ENCODE results near the gene FAM174B.
A peak's percentile ranks its signal among the peaks of the same experiment; 100 is the strongest.

Gene FAM174B

GRCh38 chr15:92664178-92664900, 8.8 kb upstream of the FAM174B start:
- no peak overlapping the region for H3K27ac ChIP-seq (ENCODE audit: low read length)

GRCh38 chr15:92663250-92663951, 7.8 kb upstream of the FAM174B start:
- no peak overlapping the region for H3K27ac ChIP-seq (ENCODE audit: low read length)
- no peaks in the 10 kb centered on the region for H3K36me3 ChIP-seq (ENCODE audit: insufficient read depth, low read depth, low read length)
- H3K27me3 ChIP-seq (ENCODE audit: insufficient read depth, low read length): peaks cover 14% of the 10 kb centered on the region; the same call in 1 of the 2 replicates
- no peak overlapping the region for H3K4me3 ChIP-seq (ENCODE audit: low read length)
- H3K4me1 ChIP-seq (ENCODE audit: insufficient read depth, low read length): peaks cover 15% of the 10 kb centered on the region; the same call in 1 of the 2 replicates
- no peak overlapping the region for H3K9ac ChIP-seq (ENCODE audit: low read depth, low read length)
- no peaks in the 10 kb centered on the region for H3K9me3 ChIP-seq (ENCODE audit: insufficient read depth, low read depth, low read length)

More at GRCh38 chr15:92664178-92664900, 8.8 kb upstream of the FAM174B start:
- Histone ChIP-seq H3K9me3 (ENCODE audit: insufficient read depth, low read depth, low read length) (no peaks in the 10 kb centered on the region), H3K36me3 (ENCODE audit: insufficient read depth, low read depth, low read length) (no peaks in the 10 kb centered on the region), H3K4me1 (ENCODE audit: insufficient read depth, low read length) (peaks cover 16% of the 10 kb centered on the region; the same call in 1 of the 2 replicates), H3K4me3 (ENCODE audit: low read length) (no peak overlapping the region), H3K27me3 (ENCODE audit: insufficient read depth, low read length) (peaks cover 24% of the 10 kb centered on the region; the same call in 1 of the 2 replicates), H3K9ac (ENCODE audit: low read depth, low read length) (no peak overlapping the region)

GRCh38 chr15:92662762-92663161, 7.2 kb upstream of the FAM174B start:
- H3K36me3 ChIP-seq (ENCODE audit: insufficient read depth, low read depth, low read length): no peaks in the 10 kb centered on the region
- no peak overlapping the region for H3K9ac ChIP-seq (ENCODE audit: low read depth, low read length)
- H3K27ac ChIP-seq (ENCODE audit: low read length): no peak overlapping the region
- H3K27me3 ChIP-seq (ENCODE audit: insufficient read depth, low read length): peaks cover 10% of the 10 kb centered on the region; the same call in 1 of the 2 replicates
- H3K4me3 ChIP-seq (ENCODE audit: low read length): no peak overlapping the region
- peaks cover 15% of the 10 kb centered on the region; the same call in 1 of the 2 replicates for H3K4me1 ChIP-seq (ENCODE audit: insufficient read depth, low read length)
- no peaks in the 10 kb centered on the region for H3K9me3 ChIP-seq (ENCODE audit: insufficient read depth, low read depth, low read length)

DNA sequence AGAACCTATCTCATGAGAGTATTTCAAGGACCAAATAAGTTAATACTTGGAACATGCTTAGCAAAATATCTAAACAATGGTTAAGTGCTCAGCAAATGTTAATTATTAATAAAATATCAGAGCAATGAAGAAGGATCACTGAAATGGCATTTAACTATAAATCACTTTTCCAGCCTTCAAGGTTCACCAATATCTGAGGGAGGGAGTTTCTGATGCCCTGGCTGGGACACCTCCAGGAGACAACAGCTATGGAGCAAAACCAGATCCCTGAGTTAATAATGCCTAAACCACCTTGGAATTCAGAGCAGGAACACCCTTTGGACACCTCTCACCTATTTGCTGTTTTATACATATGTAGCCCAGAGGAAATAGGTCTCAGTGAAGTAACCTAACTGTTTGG, 6.4 kb upstream of the FAM174B start:
- H3K27ac ChIP-seq (ENCODE audit: low read length): no peak overlapping the region
- H3K36me3 ChIP-seq (ENCODE audit: insufficient read depth, low read depth, low read length): no peaks in the 10 kb centered on the region
- H3K9me3 ChIP-seq (ENCODE audit: insufficient read depth, low read depth, low read length): no peaks in the 10 kb centered on the region
- H3K4me3 ChIP-seq (ENCODE audit: low read length): no peak overlapping the region
- no peak overlapping the region for H3K9ac ChIP-seq (ENCODE audit: low read depth, low read length)
- H3K27me3 ChIP-seq (ENCODE audit: insufficient read depth, low read length): peaks cover 15% of the 10 kb centered on the region
- H3K4me1 ChIP-seq (ENCODE audit: insufficient read depth, low read length): peaks cover 7% of the 10 kb centered on the region; the same call in 1 of the 2 replicates

DNA sequence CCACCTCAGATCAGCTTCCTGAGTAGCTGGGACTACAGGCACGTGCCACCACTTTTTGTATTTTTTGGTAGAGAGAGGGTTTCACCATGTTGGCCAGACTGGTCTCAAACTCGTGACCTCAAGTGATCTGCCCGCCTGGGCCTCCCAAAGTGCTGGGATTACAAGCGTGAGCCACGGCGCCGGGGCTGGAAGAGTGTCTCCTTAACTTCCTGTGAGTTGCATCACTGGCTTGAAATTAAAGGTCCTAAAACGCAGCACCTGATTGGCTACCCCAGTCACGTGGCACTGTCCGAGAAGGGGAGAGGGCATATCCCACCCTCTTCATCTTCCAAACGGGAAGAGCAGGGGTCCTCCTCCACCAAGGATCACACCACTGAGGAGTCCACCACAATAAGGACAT, 5.5 kb upstream of the FAM174B start:
- Histone ChIP-seq H3K27me3 (ENCODE audit: insufficient read depth, low read length) (peaks cover 16% of the 10 kb centered on the region), H3K9ac (ENCODE audit: low read depth, low read length) (no peak overlapping the region), H3K4me1 (ENCODE audit: insufficient read depth, low read length) (peaks cover 5% of the 10 kb centered on the region; the same call in 1 of the 2 replicates), H3K27ac (ENCODE audit: low read length) (no peak overlapping the region), H3K36me3 (ENCODE audit: insufficient read depth, low read depth, low read length) (no peaks in the 10 kb centered on the region), H3K4me3 (ENCODE audit: low read length) (no peak overlapping the region), H3K9me3 (ENCODE audit: insufficient read depth, low read depth, low read length) (no peaks in the 10 kb centered on the region)

DNA sequence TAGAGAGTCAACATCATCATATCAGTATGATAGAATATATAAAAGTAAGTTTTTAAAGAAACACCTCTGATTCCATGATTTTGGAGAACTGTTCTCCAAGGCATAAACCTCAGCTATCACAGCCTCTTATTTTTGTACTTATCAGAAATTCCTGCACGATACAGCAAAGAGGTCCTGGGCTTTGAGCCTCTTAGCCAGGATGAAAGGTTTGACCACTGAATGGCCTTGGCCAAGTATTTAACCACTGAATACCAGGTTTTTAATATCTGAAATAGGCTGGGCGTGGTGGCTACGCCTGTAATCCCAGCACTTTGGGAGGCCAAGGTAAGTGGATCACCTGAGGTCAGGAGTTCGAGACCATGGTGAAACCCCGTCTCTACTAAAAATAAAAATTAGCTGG, 1.9 kb upstream of the FAM174B start:
- no peak overlapping the region for H3K27ac ChIP-seq (ENCODE audit: low read length)
- H3K9ac ChIP-seq (ENCODE audit: low read depth, low read length): no peak overlapping the region
- H3K27me3 ChIP-seq (ENCODE audit: insufficient read depth, low read length): peaks cover 19% of the 10 kb centered on the region
- peaks cover 10% of the 10 kb centered on the region; the same call in 1 of the 2 replicates for H3K4me1 ChIP-seq (ENCODE audit: insufficient read depth, low read length)
- H3K9me3 ChIP-seq (ENCODE audit: insufficient read depth, low read depth, low read length): no peaks in the 10 kb centered on the region
- H3K36me3 ChIP-seq (ENCODE audit: insufficient read depth, low read depth, low read length): peaks cover 3% of the 10 kb centered on the region; the same call in 1 of the 2 replicates
- no peak overlapping the region for H3K4me3 ChIP-seq (ENCODE audit: low read length)

DNA sequence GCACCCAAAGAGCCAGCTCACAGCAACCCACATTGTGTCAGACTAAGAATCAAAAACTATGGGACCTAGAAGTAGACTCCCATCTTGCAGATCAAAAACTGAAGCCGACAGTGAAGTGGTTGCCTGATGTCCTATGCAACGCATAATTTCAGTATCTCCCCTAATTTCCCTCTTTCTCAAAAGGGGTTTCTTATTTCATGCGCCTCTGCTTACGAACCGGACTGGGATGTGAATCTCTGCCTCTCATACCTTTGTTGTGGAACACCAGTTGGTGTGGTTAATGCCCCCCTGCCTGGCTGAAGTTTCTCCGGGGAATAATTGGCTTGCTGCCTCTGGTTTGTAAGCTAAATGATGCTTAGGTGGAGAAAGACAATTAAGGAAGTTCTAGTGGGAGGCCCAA, 514 bp upstream of the FAM174B start:
- Histone ChIP-seq H3K4me1 (ENCODE audit: insufficient read depth, low read length) (peaks cover 10% of the 10 kb centered on the region; the same call in 1 of the 2 replicates), H3K36me3 (ENCODE audit: insufficient read depth, low read depth, low read length) (peaks cover 3% of the 10 kb centered on the region; the same call in 1 of the 2 replicates), H3K27me3 (ENCODE audit: insufficient read depth, low read length) (peaks cover 19% of the 10 kb centered on the region), H3K9me3 (ENCODE audit: insufficient read depth, low read depth, low read length) (0 out of 2 replicates have a peak, but pooled peaks cover 2% of the 10 kb centered on the region), H3K9ac (ENCODE audit: low read depth, low read length) (no peak overlapping the region), H3K27ac (ENCODE audit: low read length) (no peak overlapping the region), H3K4me3 (ENCODE audit: low read length) (peak overlapping the region; percentile 61; the same call in 1 of the 2 replicates)

DNA sequence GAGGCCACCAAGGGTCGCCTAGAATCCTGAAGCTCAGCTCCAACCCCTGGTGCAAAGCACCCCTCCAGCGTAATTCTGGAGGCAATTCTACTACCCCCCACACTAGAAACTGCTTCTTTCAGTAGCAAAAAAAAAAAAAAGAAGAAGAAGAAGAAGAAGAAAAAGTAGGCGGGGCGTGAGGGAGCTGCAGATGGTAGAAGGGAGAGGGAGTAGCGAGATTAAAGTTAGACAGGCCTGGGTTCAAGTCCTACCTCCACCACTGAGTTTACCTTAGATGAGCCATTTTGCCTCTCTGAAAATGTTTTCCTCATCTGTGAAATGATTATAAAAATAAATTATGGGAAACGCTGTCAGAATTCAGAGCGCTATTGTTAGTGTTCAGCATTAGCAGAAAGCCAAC, 913 bp downstream of the FAM174B start:
- H3K9me3 ChIP-seq (ENCODE audit: insufficient read depth, low read depth, low read length): 0 out of 2 replicates have a peak, but pooled peaks cover 4% of the 10 kb centered on the region
- H3K4me3 ChIP-seq (ENCODE audit: low read length): peak overlapping the region; percentile 61; the same call in 1 of the 2 replicates
- peaks cover 19% of the 10 kb centered on the region for H3K27me3 ChIP-seq (ENCODE audit: insufficient read depth, low read length)
- H3K36me3 ChIP-seq (ENCODE audit: insufficient read depth, low read depth, low read length): peaks cover 3% of the 10 kb centered on the region; the same call in 1 of the 2 replicates
- no peak overlapping the region for H3K9ac ChIP-seq (ENCODE audit: low read depth, low read length)
- no peak overlapping the region for H3K27ac ChIP-seq (ENCODE audit: low read length)
- H3K4me1 ChIP-seq (ENCODE audit: insufficient read depth, low read length): peaks cover 10% of the 10 kb centered on the region; the same call in 1 of the 2 replicates

DNA sequence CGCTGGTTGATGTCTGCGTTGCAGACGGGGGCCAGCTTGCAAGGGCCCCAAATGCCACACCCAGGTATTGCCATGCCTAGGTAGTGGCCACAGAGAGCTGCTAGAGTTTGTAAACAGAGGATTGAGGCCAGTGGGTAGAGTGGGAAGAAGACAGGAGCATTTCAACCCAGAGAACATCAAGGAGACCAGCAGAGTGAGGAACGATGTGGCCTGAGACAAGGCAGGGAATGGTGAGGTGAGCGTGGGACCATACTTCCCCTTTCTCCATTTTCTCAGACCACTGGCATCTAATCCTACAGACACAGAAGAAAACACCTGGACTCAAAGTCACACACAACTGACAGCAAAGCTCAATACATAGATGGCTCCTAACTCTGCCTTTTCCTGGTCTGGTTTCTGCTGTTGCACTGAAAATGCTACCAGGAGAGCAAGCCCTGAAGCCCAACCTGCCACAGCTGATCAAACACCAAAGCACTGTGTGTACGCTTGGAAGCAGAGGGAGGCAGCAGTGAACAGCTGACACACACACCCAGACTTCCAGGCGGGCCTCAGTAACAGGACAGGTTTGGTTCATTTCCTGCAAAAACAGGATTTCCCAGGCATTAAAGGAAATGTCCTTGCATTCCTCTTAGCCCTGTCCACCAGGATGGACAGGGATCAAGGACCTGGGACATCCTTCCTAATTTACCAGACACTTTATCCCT, 1.6 kb downstream of the FAM174B start:
- peaks cover 14% of the 10 kb centered on the region; the same call in 1 of the 2 replicates for H3K4me1 ChIP-seq (ENCODE audit: insufficient read depth, low read length)
- no peak overlapping the region for H3K9ac ChIP-seq (ENCODE audit: low read depth, low read length)
- peak overlapping the region; percentile 61; the same call in 1 of the 2 replicates for H3K4me3 ChIP-seq (ENCODE audit: low read length)
- H3K27me3 ChIP-seq (ENCODE audit: insufficient read depth, low read length): peaks cover 19% of the 10 kb centered on the region
- no peak overlapping the region for H3K27ac ChIP-seq (ENCODE audit: low read length)
- peaks cover 3% of the 10 kb centered on the region; the same call in 1 of the 2 replicates for H3K36me3 ChIP-seq (ENCODE audit: insufficient read depth, low read depth, low read length)
- 0 out of 2 replicates have a peak, but pooled peaks cover 4% of the 10 kb centered on the region for H3K9me3 ChIP-seq (ENCODE audit: insufficient read depth, low read depth, low read length)

- Histone ChIP-seq H3K27me3 (ENCODE audit: insufficient read depth, low read length) (peaks cover 19% of the 10 kb centered on the region), H3K9me3 (ENCODE audit: insufficient read depth, low read depth, low read length) (0 out of 2 replicates have a peak, but pooled peaks cover 4% of the 10 kb centered on the region), H3K4me1 (ENCODE audit: insufficient read depth, low read length) (peaks cover 20% of the 10 kb centered on the region), H3K36me3 (ENCODE audit: insufficient read depth, low read depth, low read length) (peaks cover 3% of the 10 kb centered on the region; the same call in 1 of the 2 replicates), H3K4me3 (ENCODE audit: low read length) (no peak overlapping the region), H3K9ac (ENCODE audit: low read depth, low read length) (no peak overlapping the region), H3K27ac (ENCODE audit: low read length) (no peak overlapping the region)
Measured at GRCh38 chr15:92653366-92653765, 2.2 kb downstream of the FAM174B start.

DNA sequence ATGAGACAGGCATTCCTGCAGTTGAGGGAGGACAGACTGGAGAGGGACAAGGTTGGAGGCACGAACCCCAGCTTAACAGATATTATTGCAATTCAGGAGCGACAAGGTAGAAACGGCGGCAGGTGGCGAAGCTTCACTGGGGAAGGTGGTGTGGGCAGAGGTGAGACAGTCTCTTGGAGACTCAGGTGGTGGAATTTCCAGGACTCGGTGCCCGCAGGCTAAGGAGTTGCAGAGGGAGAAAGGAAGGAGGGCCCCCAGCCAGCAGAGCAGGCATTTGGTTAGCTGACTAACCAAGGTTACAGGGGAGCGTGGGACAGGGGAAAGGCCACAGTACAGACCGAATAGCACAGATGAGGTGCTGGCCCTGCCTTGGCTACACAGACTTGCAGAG, 3.0 kb downstream of the FAM174B start:
- Histone ChIP-seq H3K27me3 (ENCODE audit: insufficient read depth, low read length) (peaks cover 19% of the 10 kb centered on the region), H3K4me1 (ENCODE audit: insufficient read depth, low read length) (peaks cover 25% of the 10 kb centered on the region), H3K9me3 (ENCODE audit: insufficient read depth, low read depth, low read length) (0 out of 2 replicates have a peak, but pooled peaks cover 4% of the 10 kb centered on the region), H3K9ac (ENCODE audit: low read depth, low read length) (no peak overlapping the region), H3K4me3 (ENCODE audit: low read length) (no peak overlapping the region), H3K27ac (ENCODE audit: low read length) (no peak overlapping the region), H3K36me3 (ENCODE audit: insufficient read depth, low read depth, low read length) (peaks cover 3% of the 10 kb centered on the region; the same call in 1 of the 2 replicates)

Measured in iPS-20b (cell line).